ENCODE data around the gene PIEZO2.

DNA sequence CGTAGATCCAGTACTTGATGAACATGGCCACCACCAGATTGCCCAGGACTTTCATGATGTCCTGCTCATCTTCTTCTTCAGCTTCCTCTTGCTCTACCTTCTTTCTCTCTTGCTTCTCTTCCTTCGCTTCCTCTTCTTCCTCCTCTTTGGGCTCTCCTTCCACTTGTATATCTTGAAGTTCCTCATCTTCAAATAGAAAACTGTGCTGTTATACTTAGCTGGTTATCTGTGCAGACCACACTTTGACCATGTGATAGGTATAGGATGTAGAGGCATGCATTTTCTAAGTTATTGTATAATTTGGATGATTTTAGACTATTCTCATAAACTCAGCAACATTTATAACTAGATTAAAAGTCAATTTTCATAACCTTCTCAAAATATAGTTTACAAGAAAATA is 360.2 kb downstream of the PIEZO2 start:
- TF ChIP-seq, protein P1, sequence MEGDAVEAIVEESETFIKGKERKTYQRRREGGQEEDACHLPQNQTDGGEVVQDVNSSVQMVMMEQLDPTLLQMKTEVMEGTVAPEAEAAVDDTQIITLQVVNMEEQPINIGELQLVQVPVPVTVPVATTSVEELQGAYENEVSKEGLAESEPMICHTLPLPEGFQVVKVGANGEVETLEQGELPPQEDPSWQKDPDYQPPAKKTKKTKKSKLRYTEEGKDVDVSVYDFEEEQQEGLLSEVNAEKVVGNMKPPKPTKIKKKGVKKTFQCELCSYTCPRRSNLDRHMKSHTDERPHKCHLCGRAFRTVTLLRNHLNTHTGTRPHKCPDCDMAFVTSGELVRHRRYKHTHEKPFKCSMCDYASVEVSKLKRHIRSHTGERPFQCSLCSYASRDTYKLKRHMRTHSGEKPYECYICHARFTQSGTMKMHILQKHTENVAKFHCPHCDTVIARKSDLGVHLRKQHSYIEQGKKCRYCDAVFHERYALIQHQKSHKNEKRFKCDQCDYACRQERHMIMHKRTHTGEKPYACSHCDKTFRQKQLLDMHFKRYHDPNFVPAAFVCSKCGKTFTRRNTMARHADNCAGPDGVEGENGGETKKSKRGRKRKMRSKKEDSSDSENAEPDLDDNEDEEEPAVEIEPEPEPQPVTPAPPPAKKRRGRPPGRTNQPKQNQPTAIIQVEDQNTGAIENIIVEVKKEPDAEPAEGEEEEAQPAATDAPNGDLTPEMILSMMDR (IDR thresholded peaks at IDR 0.05) = no peak
- TF ChIP-seq, protein P2, sequence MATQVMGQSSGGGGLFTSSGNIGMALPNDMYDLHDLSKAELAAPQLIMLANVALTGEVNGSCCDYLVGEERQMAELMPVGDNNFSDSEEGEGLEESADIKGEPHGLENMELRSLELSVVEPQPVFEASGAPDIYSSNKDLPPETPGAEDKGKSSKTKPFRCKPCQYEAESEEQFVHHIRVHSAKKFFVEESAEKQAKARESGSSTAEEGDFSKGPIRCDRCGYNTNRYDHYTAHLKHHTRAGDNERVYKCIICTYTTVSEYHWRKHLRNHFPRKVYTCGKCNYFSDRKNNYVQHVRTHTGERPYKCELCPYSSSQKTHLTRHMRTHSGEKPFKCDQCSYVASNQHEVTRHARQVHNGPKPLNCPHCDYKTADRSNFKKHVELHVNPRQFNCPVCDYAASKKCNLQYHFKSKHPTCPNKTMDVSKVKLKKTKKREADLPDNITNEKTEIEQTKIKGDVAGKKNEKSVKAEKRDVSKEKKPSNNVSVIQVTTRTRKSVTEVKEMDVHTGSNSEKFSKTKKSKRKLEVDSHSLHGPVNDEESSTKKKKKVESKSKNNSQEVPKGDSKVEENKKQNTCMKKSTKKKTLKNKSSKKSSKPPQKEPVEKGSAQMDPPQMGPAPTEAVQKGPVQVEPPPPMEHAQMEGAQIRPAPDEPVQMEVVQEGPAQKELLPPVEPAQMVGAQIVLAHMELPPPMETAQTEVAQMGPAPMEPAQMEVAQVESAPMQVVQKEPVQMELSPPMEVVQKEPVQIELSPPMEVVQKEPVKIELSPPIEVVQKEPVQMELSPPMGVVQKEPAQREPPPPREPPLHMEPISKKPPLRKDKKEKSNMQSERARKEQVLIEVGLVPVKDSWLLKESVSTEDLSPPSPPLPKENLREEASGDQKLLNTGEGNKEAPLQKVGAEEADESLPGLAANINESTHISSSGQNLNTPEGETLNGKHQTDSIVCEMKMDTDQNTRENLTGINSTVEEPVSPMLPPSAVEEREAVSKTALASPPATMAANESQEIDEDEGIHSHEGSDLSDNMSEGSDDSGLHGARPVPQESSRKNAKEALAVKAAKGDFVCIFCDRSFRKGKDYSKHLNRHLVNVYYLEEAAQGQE (IDR thresholded peaks at IDR 0.05; ENCODE audit: insufficient read depth in 1 of 2, low read depth in 2 of 2, low read length in 1 of 2) = no peak
- TF ChIP-seq POLR2AphosphoS5 (IDR thresholded peaks at IDR 0.05; ENCODE audit: low read depth, low read length) (no peak), SIN3A (IDR thresholded peaks at IDR 0.05; ENCODE audit: borderline replicate concordance, insufficient read depth, low read depth, low read length) (no peak), TCF7L2 (IDR thresholded peaks at IDR 0.05; ENCODE audit: low read depth, low read length) (no peak)

Measured in Panc1 (cell line).